Stimulated activated CD4-positive, alpha-beta T cell treated with anti-CD3 and anti-CD28 coated beads, TNF-alpha, amount 100 ng/mL, for 4 hours (primary cell): ENCODE results near the gene PLEKHA7.
"Not testable (repeated sequence)": the region's sequence is repeated elsewhere in the genome, so short reads cannot be mapped to it uniquely, and the experiment has no call there.

Experiments used
- DNase-seq, 3 experiments: peaks; one replicate each; pipeline ENCODE4 v3.0.0-alpha.2; 2020; ENCODE audit warnings: low read depth in 3 of 3

Gene PLEKHA7

GRCh38 chr11:16905375-16905774 lies 108.8 kb downstream of the PLEKHA7 start:
- DNase-seq: no peak

- DNase-seq: not testable (repeated sequence)
Measured at GRCh38 chr11:16904761-16905160, 109.5 kb downstream of the PLEKHA7 start.

- no peak for DNase-seq
Measured at GRCh38 chr11:16902781-16903378, 111.3 kb downstream of the PLEKHA7 start.

DNA sequence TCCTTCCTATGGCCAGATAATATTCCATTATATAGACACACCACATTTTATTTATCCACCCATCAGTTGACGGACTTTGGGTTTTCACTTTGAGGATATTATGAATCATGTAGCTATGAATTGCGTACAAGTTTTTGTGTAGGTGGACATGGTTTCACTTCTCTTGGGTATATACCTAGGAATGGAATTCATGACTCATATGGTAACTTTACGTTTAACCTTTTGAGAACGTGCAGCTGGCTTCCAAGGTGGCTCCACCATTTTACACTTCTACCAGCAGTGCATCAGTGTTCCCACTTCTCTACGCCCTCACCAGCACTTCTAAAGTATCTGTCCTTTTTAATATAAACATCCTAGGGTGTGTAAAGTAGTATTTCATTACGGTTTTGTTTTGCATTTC lies 112.0 kb downstream of the PLEKHA7 start:
- DNase-seq: no peak

- DNase-seq: no peak
Measured at GRCh38 chr11:16900491-16900890, 113.7 kb downstream of the PLEKHA7 start.

- no peak for DNase-seq
Measured at GRCh38 chr11:16899708-16900303, 114.4 kb downstream of the PLEKHA7 start.

DNA sequence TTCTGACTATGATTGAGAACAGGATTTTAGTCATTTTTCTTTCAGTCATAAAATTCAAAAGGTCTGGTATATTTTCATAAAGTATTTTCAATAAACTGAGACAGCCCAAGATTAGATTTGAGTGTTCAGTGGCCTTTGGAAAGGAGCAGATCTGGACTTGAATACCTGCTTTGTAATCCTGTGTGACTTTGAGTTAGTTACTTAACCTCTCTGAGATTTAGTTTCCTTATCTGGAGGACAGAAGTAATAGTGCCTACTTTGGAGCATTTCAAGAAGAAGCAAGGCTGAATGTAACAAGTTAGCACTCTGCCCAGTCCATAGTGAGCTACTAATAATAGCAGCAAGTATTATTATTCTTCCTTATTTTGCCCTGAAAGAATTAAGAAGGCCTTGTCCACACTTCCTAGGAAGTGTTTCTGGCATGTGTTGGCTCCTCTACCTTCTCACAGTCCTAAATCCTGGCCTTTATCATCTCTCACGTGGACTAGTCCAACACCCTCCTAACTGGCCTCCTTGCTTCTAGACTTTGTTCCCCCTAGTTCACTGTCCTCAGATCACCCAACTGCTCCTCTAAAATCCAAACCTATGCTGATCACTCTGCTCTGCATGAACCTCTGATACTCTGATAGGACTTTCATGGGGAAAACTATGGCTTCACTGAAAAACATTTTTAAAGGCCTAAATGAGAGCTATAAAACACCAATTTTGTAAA lies 115.8 kb downstream of the PLEKHA7 start:
- no peak for DNase-seq

DNA sequence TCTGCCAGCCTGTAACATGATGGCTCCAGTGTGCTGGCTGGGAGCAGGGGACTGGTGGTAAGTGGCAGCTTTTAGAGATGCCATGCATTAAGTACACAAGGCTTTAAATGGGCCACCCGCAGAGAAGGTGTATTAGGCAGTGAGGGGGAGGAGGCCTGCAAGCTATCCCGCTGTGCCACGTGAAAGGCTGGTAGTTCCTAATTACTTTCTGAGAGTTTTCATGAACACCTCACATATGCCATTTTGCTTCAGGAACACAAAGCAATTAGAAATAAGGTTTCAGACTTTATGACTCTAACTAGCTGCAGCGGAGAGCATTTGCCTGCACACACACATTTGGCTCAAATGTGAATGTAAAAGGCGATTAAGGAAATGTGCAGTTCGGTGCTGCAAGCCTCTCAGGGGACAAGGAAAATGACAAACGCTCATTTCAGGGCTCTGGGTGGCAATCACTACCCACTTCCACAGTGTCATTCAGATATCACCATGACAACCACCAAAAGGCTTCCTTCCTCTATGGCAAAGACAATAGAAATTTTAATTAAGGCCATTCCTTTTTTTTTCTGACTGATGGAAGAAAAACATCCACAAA lies 116.6 kb downstream of the PLEKHA7 start:
- DNase-seq: no peak

DNA sequence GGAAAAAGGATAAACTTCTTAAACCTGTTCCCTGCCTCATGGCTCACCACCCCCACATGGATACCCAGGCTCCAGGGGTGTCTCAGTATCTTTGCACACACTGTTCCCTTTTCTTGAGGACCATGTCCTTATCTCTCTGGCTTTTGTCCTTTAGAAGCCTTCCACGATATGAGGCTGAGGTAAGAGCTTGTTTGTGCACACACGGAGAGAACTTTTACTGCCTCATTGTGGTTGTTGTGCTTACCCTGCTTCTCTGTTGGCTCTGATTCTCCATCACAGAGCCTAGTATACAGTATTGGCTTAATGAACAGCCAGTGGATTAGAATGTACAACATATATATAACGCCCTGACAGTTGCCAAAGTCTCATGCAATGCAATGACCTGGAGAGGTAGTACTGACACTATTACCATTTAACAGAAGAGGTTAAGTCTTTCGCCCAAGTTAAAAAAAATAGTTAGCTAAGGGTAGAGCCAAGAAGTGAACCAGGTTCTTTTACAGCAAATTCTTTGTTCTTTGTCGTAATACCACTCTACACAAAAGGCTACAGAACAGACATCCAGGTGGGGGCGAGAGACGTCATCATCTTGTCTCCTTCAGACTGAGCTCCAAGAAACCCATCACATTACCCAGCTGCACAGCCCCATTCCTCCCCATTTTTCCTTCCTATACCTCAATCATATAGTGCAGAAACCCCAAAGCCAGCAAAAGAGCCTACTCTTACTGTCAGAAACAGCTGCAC lies 117.3 kb downstream of the PLEKHA7 start:
- no peak for DNase-seq

GRCh38 chr11:16895306-16895705 lies 118.9 kb downstream of the PLEKHA7 start:
- no peak for DNase-seq

DNA sequence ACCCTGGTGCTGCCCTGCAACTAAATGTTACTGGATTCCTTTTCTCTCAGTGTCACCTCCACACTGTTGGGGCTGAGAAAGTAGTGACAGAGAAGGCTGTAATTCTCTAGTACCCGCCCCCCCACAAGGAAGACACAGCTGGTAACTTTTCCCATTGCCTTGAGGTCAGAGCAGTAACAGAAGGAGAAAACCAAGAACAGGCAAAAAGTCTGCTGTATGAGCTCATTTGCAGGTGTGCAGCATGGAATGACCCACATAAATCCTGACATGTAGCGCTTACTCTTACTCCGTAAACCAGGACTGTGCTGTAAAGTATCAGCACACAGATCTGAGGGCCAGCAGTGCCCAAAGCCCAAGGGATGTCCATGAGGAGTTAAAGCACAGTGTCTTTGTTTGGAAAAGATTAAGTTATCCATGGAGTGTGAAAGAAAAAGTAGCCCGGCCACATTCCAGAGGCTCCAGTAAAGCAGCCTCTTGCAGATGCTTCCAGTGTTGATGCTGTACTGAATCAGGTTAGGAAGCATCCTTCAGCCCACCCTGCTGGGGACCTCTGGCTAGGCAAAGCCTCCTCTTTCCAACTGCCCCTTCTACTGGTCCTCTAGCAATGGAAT lies 120.7 kb downstream of the PLEKHA7 start:
- DNase-seq: no peak

DNA sequence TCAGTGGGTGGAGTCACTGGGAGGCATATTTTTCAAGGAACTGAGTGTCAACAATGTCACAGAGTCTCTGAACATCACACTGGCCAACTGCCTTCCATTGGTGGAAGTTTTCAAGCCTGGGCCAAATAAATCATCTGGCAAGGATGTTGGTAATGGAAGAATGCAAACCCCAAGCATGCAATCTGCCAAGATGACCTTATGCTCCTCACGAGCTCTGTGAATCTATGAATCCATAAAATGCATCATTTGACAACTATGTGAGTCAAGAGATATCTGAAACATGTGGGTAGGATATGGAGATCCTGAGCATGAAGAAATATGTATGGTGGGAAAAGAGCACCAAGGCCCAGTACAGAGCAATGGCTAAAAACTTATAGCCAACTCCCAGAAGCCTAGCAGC lies 122.2 kb downstream of the PLEKHA7 start:
- DNase-seq: no peak

GRCh38 chr11:16891165-16891564 lies 123.0 kb downstream of the PLEKHA7 start:
- no peak for DNase-seq

DNA sequence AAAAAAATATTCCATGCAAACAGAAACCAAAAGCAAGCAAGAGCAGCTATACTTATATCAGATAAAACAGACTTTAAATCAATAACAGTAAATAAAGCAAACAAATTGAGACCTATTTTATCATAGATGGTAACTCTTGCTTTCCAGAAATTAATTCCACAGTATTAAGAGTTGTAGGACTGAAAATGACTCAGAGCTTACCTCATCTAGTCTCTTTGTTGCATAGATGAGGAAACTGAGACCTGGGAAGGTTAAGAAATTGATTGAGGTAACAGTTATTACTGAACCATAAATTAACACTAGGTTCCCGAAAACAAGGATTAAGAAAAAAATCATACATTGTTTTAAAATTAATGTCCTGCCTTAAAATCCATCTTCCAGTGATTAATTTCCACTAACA lies 123.8 kb downstream of the PLEKHA7 start:
- DNase-seq: no peak

DNA sequence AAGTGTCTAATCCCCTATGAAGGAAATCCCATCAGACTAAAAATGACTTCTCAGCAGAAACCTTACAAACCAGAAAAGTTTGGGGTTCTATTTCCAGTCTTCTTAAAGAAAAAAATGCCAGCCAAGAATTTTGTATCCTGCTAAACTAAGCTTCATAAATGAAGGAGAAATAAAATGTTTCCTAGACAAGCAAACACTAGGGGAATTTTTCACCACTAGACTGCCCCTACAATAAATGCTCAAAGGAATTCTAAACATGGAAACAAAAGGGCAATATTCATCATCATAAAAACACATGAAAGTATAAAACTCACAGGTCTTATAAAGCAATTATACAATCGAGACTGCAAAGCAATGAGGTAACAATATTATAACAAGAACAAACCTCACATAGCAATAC lies 124.3 kb downstream of the PLEKHA7 start:
- DNase-seq: no peak

- not testable (repeated sequence) for DNase-seq
Measured at GRCh38 chr11:16889010-16889409, 125.2 kb downstream of the PLEKHA7 start.

DNA sequence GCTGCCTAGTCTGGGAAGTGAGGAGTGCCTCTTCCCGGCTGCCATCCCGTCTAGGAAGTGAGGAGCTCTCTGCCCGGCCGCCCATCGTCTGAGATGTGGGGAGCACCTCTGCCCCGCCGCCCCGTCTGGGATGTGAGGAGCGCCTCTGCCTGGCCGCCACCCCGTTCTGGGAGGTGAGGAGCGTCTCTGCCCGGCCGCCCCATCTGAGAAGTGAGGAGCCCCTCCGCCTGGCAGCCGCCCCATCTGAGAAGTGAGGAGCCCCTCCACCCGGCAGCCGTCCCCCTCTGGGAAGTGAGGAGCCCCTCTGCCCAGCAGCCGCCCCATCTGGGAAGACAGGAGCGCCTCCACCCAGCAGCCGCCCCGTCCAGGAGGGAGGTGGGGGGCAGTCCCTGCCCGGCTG lies 126.3 kb downstream of the PLEKHA7 start:
- DNase-seq: not testable (repeated sequence)

DNA sequence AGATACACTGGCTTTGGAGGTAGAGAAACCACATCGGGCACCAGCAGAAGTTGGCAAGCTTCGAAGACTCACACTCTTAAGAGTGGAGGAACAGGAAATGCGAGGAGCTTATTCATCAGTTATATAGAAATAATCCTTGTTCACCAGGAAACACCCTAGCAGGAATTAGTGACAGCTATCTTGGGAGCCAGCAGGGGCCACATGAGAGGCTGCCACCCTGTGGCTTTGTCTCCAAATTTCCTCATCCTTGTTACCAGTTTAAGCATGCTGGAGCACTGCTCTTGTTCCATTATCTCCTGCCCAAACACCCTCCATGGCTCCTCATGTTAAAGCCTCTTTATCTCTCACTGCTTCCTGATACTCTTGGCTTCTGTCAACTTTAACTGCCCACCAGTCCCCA lies 131.0 kb downstream of the PLEKHA7 start:
- DNase-seq: no peak

- DNase-seq: no peak
Measured at GRCh38 chr11:16881766-16882165, 132.4 kb downstream of the PLEKHA7 start.

GRCh38 chr11:16881074-16881709 lies 133.0 kb downstream of the PLEKHA7 start:
- DNase-seq: no peak

- no peak for DNase-seq
Measured at GRCh38 chr11:16880184-16880801, 133.9 kb downstream of the PLEKHA7 start.
